ENCODE results near the gene ADIPOQ.
"Not testable (repeated sequence)": the region's sequence is repeated elsewhere in the genome, so short reads cannot be mapped to it uniquely, and the experiment has no call there.

ADIPOQ gene

DNA sequence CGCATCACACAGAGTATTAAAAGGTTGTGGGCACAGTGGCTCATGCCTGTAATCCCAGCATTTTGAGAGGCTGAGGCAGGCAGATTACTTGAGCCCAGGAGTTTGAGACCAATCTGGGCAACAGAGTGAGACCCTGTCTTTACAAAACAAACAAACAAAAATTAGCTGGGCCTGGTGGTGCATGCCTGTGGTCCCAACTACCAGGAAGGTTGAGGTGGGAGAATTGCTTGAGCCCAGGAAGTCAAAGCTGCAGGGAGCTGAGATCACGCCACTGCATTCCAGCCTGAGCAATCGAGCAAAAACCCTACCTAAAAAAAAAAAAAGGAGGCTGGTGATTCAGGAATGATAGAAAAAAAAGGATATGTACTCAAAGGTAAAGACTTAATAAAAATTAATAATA is 59.6 kb downstream of the ADIPOQ start:
- no peak for DNase-seq (ENCODE audit: low read depth)

DNA sequence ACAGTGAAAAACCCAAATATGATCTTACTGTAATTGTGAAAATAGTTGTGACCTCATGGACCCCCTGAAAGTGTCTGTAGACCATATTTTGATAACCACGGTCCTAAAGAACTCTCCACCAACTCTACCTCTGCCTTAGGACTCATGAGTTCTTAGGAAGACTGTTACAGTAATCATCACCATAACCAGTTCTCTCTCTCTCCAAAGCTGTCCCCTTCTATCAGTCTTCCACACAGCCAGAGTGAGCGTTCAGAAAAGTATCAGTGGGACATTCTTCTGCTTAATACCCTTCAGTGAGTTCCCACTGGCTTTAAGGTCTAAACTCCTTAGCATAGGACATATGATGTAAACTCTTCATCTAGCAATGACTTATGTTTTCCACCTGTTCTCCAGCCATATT is 60.2 kb downstream of the ADIPOQ start:
- DNase-seq (ENCODE audit: low read depth) = no peak

DNA sequence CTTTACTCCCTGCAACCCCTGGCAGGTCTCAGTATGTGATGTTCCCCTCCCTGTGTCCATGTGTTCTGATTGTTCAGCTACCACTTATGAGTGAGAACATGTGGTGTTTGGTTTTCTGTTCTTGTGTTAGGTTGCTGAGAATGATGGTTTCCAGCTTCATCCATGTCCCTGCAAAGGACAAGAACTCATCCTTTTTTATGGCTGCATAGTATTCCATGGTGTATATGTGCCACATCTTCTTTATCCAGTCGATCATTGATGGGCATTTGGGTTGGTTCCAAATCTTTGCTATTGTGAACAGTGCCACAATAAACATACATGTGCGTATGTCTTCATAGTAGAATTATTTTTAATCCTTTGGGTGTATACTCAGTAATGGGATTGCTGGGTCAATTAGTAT is 61.2 kb downstream of the ADIPOQ start:
- not testable (repeated sequence) for DNase-seq (ENCODE audit: low read depth)

DNA sequence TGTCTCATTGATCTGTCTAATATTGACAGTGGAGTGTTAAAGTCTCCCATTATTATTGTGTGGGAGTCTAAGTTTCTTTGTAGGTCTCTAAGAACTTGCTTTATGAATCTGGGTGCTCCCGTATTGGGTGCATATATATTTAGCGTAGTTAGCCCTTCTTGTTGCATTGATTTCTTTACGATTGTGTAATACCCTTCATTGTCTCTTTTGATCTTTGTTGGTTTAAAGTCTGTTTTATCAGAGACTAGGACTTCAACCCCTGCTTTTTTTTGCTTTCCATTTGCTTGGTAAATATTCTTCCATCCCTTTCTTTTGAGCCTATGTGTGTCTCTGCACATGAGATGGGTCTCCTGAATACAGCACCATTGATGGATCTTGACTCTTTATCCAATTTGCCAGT is 64.6 kb downstream of the ADIPOQ start:
- not testable (repeated sequence) for DNase-seq (ENCODE audit: low read depth)

Measured in non-pigmented ciliary epithelial cell (primary cell).